NCI-H1105 treated with DMSO at 0.1 percent for 48 hours (cell line): Measurements from ENCODE around the gene LRRK1.

Source experiments
- DNase-seq: peaks from one replicate; lab custom pipeline; 2025; lab: John Stamatoyannopoulos, UW

LRRK1 gene

DNA sequence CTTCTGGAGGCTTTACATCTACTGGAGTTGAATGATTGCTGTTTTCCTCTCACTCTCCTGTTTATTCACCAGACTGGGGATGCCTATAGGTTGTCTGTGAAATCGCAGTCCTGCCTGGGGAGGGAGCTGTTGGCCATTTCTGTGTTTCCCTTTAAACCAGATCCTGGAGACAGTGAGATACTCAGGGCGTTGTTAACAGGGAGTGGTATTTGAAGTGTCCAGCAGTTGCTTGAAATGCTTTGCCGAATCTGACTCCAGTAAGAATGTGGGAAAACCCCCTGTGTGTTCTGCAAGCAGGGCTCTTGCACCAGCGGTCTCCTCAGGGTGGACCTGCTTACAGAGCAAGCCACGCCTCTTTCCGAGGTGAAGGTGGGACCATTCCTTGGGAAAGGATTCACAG, 4.3 kb upstream of the LRRK1 start:
- no peak for DNase-seq

DNA sequence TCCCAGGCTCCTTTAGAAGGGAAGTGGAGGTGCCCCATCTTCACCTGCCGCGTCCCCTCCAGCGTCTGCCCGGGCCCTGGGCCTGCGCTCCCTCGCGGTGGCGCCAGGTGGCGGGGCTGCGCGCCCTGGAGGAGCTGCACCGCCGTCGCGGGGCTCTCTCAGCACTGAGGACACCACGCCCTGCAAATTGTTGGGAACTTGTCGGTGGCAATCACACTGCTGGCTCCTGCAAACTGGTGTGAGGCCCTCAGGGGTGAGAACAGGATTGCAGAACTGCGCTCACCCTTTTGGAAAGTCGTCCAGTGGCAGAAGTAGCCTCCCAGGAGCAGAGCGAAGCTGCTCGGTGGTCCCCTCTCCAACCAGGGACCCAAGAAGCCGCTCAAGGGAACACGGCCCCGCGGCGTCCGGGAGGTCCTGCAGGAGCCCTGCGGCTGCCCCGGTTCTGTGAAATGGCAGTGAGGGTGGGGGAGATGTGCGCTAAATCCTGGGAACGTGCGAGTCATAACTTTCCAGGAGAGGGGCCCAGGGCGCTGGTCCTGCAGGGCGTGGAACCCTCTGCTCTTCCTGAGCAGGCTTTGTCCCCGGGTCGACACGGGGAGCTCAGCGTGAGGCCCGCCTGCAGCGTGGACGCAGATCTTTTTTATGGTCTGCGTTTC, 995 bp upstream of the LRRK1 start:
- peak; percentile 89 for DNase-seq

DNA sequence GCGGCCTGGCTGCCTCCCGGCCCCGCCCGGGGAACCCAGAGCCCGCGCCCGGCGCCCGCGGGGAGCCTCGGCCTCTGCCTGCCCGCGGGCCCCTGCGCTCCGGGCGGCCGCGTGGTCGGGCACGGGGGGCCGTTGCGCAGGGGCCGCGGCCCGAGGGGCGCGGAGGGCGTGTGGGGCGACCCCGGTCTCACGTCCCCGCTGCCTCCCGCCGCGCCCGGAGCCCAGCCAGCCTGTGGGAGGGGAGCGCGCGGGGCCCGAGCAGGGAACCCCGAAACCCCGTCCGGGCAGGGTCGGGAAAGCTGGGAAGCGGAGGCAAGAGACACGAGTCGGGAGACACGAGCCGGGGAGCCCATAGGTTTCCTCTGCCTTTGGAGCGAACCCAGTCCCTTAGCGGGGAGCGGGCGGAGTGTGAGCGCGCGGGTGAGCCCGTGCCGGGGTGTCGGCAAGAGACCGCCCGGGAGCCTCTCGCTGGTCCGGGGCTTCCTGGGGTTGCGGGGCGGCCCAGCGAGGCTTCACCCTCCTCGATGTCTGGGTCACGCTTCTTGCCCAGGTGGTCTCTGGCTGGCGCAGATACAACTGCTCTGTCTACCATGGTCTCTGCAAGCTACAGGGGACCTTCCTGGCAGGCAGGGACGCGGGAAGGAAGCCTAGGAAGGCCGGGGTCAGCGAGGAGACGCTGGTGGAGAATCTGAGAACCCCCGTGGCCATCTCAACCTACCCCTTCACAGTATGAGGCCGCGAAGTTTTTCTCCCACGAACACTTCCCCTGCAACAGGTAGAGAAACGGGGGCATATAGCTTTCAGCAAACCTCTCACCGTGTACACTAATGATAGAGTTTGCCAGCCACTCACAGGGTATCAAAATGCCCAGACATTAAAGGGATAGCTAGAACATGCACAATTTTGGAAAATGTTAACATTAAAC, 586 bp downstream of the LRRK1 start:
- DNase-seq, result no peak

DNA sequence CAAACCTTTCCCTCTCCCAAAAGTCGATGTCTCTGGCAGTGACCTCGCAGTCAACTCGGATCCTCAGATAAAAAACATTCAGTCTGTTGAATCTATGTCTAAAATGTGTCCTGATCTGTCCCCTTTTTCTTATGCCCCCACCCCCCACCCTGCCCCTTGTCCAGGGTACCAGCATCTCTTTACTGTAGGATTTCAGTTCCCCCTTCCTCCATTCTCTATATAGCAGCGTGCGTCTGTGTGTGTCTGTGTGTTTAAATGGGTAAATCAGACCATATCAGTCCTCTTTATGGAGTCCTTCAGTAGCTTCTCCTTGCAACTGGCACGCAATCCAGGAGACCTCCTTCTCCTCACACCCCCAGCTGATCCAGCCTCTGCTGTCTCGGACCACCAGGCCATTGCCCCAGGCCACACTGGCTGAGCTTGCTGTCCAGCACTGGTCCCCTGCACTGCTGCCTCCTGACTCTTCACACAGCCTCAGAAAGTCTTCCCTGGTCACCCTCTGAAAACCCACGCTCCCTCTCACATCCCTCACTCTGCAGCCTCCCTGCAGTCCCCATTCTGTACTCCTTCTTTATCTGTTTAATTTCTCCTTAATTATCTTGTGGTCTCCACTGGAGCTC, 1.5 kb downstream of the LRRK1 start:
- no peak for DNase-seq

DNA sequence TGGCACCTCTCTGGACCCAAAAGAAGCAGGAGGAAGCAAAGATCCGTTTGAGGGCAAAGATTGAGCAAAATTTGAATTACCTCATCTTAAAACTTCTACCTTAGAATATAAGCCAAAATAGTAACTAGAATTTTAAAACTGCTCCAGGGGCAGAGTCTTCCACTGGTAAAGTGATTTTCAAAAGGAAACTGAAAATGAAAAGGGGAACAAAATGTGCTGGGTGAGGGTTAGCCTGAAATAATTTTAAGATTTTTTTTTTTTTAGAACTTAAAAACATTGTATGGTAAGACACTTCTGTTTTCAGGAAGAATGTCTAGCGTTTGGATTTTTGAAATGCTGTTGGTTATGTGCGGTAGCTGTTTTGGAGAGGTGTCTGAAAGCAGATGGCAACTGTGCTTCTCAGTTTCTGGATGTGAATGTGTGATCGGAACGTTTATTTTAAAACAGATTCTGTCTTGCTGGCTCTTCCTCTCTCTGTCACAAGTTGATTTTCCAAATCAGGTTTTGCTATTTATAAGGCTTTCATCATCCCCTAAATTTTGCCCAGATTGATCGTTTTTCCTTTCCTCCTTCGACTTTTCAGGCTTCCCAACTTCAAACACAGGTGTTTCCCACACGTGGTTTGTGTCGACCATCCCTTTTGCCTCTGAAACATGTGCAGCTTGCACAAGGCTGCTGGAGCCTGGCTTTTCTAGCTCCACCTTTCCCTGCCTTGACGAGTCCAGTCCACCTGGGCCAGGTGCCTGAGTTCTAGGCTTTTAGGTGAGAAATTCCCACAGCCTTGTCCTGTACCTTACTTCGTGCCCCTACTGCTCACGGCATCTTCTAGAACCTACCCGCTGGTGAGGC, 3.3 kb downstream of the LRRK1 start:
- no peak for DNase-seq

DNA sequence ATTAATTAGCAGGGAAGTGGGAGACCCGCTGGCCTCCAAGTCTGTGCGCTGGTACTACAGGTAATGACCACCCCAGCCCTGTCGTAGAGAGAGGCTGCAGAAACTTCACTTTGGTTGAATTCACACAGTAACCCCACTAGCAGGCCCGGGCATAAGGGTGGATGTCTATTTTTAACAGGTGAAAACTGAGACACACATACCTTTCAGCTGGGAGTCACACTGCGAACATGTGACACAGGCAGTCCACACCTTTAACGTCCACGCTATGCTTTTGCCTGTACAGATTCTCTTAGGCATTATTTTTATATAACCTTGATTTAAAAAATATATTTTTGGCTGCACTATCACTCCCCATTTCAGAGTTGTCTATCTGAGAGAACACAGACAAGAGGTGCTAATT, 3.9 kb downstream of the LRRK1 start:
- no peak for DNase-seq

DNA sequence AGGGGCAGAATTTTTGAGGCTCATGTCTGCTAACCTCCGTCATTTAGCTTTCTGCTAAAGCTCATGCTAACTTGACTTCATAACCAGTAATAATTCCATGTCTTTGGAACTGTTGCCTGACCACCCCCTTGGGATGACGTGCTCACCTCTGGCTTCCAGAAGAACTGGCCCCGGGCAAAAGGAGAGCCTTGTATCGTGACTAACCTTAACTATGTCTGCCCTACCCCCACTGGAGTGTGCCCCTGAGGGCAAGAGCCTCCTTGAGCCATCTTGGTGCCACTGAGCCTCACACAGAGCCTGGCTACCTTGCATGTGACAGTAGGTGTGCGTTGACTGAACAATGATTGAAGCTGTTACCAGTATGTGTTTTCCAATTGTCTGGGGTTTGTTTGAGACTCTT, 4.7 kb downstream of the LRRK1 start:
- no peak for DNase-seq

DNA sequence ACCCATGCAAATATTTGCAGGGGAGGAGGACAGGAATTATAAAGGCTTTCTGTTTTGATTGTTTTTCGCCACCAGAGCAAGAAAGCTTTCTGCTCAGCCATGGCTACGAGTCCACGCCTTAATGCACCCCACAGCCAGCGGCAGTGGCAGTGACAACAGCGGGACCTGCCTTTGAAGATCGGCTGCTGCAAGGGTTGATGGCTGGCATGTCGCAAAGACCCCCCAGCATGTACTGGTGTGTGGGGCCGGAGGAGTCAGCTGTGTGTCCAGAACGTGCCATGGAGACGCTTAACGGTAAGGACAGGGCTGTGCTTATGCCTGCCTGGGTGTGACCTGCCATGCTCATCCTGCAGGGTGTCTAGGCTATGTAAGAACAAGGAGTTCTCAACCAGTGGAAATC, 5.3 kb downstream of the LRRK1 start:
- DNase-seq, result no peak

DNA sequence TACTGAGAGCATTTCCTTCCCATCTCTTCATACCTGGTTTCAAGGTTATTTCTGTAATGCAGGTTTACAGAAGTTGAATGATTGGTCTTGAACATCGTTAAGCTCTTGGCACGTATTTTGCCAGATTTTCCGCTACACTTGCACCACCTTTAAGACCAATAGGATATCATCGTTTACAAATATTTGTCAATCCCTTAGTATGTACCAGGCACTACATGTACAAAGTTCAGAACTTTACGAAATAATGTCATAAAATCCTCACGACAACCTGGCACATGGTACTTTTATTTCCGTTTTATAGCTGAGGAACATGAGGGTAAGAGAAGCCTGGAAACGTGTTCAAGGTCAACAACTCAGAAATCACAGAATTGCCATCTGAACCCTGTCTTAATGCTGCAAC, 6.3 kb downstream of the LRRK1 start:
- DNase-seq, result no peak

DNA sequence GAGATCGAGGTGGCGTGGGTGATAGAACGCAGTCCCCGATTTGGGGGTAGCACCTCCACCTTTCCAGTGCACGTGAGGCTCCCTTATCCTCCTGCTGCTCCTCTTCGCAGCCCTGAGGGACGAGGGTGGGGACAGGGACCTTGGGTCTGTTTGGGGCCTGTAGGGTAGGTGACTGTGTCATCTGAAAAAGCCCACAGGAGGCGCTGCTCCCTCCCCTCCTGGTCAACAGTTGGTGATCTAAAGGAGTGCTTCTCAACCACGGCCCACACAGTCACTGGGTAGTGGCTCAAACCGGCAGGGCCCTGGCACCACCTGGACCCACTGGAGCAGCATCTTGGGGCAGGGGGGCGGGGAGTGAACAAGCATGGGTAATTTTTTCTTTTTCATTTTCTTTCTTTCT, 7.1 kb downstream of the LRRK1 start:
- no peak for DNase-seq

DNA sequence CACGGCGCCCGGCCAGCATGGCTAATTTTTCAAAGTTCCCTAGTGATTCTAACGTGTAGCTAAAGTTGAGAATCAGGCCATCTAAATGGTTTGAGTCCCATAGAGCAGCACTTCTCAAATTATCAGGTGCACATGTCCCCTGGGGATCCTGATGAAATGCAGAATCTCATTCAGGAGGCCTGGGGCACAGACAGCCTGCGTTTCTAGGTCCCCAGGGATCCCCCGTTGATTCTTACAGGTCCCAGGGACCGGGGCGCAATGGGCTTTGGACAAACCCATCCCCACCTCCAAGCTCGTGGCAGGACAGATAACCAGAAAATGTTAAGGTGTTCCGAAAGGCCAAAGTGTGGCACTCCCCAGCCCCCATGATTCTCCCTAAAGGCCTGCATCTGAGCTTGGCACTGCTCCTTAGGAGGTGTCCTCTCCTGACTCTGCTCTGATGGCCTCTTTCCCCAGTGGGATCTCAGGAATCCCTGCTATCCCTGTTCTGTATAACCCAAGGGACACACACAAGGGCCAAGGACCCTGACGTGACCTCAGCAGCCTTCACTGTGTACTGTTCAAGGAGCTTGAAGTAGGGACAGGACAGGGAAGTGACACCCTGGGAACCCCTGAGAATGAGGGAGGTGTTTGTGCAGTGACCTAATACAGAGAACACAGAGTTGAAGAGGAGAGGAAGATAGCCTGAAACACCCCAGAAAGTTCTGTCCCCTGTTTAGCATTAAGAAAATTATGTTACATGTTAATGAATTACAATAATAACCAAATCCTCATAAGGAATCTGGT, 8.0 kb downstream of the LRRK1 start:
- no peak for DNase-seq

DNA sequence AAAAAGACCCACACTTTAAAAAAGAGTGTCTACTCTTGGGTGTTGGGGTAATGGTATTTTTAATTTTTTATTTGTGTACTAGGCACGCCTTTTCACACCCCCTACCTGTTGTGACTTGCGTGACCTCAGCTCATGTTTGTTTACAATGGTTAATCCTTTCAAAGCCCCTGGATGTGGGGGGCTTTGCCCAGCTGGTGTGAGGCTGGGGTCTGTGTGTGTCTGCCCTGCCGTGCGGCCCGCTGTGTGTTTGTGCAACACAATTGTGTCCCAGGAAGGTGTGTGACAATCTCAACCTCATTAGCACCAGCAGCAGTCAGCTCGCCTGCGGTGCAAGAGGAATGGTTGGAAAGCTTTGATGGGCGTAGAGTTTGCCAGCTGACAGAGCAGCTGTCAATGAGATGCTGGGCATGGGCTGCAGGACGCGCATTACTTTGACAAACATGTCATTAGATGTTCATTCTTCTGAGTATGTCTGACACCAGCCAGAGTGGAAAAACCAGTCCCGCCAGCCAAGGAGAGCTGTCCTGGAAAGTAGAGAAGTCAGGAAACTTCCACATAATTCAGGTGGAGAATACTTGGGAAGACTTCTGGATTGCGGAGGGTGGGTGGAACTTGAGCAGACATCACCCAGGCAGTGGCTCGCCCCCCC, 9.6 kb downstream of the LRRK1 start:
- peak; percentile 43 for DNase-seq

DNA sequence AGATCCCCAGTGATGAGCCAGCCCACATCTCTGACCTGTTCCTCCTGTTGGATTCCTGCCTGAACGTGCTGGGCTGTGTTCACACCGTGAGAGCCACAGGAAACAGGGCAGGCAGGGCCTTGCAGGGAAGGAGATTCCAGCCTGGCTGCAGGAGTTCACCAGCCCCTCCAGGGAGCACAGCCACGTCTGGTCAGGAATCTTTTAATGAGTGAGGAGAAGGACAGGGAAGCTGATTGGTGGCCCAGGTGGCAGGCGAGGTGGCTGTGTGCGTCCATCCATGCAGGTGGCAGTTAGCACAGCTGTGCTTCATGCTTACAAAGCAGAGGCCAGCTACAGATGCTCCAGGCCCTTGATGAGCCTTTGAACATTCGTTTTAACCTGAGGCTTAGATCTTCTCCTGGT, 10.5 kb downstream of the LRRK1 start:
- DNase-seq, result peak; percentile 52

DNA sequence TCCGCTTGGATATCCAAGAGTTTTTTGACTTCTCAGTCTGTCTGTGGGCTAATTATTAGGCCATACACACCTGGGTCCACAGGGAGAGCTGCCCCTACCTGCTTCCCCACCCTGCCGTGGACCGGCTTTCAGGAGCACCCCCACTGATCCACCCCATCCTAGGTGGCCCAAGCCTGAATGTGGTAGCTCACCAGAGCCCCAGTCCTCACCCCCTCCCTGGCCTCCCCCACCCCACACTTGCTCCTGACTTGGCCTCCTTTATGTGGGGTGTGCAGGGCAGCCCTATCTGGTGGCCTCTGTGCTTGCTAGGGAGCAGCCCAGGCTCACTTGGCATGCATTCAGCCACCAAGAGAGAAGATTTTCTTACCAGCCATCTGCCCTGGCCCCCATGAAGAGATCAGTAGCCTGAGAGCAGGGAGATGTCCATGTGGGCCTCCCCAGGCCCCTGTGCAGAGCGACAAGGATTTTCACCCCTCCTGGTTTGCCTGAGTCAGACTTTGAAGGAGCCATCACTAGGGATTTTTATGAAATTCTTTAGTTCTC, 11.2 kb downstream of the LRRK1 start:
- no peak for DNase-seq

DNA sequence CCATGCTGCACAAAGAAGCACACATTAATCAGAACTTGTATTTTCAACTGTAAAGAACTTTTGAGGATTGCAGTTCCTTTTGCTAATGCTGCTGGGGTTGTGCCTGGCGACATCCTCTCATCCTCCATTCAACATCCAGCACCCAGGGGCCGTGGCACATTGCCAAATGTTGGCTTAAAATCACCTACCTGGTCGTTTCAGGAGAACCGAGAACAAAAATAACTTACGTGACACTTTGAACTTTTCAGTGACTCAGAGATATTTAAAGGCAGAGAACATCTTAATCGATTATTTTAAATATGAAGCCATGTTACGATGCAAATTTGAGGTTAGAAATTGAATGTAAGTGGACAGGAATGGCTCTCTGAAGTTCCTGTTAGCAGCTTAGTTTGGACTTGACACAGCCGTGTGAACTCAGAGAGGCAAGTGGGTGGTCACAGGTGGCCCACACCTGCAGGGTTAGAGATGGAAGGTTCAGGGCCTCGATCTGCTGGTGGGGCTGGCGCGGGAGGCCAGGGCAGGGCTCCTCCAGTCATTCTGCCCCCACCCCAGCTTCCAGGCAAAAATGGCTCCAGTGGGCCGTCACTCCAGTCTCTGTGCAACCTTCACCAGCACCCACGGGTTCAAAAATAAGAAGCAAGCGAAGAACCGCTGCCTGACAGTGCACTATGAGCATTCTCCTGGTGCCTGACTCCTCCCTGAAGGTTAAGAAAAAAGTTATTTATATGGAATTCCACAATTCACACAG, 12.2 kb downstream of the LRRK1 start:
- DNase-seq, result no peak

DNA sequence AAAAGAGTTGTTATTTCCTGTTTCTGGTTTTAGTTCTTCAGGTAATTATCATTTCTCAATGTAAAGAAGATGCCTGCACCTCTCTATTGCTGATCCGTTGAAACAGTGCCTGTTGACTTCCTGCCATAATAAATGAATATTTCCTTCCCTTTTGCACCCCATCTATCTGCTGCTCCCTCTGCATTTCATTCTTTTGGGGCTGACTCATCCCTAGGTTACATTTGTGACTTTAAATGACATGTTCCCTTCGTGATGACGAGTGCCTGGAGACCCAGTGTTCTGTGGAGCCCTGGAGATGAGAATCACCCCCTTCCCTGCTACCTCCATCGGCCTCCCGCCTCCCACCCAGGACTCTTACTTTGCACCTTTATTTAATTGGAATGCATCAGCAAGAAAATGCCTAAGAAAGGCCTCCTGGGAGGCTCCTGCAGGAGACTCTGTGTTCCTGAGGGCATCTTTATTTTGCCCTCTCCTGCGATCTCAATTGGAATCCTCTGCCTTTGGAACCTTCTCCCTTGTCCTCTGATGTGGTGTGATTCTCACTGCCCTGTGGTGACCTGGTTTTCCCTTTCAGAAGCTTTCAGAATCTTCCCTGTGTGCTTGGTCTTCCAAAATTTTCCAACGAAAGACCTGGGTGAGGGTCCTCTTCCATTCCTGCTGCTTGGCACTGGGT, 13.7 kb downstream of the LRRK1 start:
- DNase-seq, result no peak

DNA sequence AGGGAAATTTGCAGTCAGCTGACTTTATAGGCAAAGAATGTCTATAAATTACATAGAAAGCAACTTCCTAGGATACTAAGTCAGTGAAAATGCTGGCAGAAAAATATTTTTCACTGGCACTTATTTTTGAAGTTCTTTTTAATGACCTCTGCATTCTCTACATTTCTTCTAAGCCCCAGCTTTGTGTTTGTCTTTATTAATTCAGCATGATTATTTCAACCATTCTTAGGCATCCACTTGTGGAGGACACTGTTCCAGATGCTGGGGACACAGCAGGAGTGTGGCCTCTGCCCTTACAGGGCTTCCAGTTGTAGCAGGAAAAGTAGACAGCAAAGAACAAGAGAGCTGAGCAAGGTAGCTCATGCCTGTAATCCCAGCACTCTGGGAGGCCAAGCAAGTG, 15.0 kb downstream of the LRRK1 start:
- DNase-seq, result no peak

DNA sequence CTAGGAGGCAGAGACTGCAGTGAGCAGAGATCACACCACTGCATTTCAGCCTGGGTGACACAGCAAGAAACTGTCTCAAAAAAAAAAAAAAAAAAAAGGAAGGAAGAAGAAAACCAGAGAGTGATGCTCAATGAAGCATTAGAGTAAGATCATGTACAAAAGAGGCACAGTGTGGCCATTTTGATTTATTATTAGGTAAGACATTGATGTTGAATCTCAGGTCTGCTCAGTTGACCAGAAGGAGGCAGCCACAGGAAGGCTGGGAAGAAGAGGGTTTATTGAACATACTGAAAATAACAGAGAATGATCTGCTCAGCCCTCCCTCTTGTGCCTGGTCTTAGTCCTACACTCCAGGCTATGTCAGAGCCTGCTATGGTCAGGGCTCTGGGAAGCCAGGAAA, 15.6 kb downstream of the LRRK1 start:
- DNase-seq, result no peak

DNA sequence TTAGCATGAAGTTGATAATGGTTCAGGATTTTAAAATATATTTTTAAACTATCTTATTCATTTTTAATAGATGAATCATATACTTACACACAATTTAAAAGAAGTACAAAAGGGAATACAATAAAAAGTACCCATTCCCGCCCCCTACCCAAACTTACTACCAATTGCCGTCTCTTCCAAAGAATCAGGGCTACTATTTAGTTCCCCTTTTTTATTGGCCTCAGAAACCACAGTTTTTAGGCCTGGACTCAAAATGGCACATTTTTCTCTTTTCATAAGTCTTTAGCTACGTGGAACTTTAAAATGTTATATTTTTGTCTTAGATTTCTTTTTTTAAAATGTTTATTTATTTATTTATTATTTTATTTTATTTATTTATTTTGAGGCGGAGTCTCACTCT, 18.0 kb downstream of the LRRK1 start:
- DNase-seq, result no peak
